GM19351 (cell line): ENCODE data around the gene SRD5A3.

Source experiments
- ATAC-seq: cut with Tn5 transposase; IDR thresholded peaks from one replicate; pipeline ENCODE4 v1.9.1; 2021; ENCODE audit warnings: mild to moderate bottlenecking, moderate library complexity; ENCODE audit not compliant: unreplicated experiment

Gene SRD5A3

GRCh38 chr4:55345980-55346850 lies at the start of gene SRD5A3:
Gene SRD5A3, plus strand, starts transcription at chr4:55346242. Its CDS starts 95 bp downstream, at chr4:55346337.
- peak; percentile 90 for ATAC-seq

- no peak for ATAC-seq
Observed at GRCh38 chr4:55297346-55297745, 48.7 kb upstream of the SRD5A3 start.

- ATAC-seq = no peak
Observed at GRCh38 chr4:55303760-55304165, 42.3 kb upstream of the SRD5A3 start.

GRCh38 chr4:55304303-55304702 lies 41.7 kb upstream of the SRD5A3 start:
- no peak for ATAC-seq

- ATAC-seq = no peak
Observed at GRCh38 chr4:55308071-55308470, 38.0 kb upstream of the SRD5A3 start.

- no peak for ATAC-seq
Observed at GRCh38 chr4:55311792-55312488, 34.1 kb upstream of the SRD5A3 start.

GRCh38 chr4:55312489-55313101 lies 33.4 kb upstream of the SRD5A3 start:
- peak; percentile 90 for ATAC-seq

- no peak for ATAC-seq
Observed at GRCh38 chr4:55314141-55314820, 31.8 kb upstream of the SRD5A3 start.

- no peak for ATAC-seq
Observed at GRCh38 chr4:55318175-55319129, 27.6 kb upstream of the SRD5A3 start.

- peak; percentile 62 for ATAC-seq
Observed at GRCh38 chr4:55321707-55322264, 24.3 kb upstream of the SRD5A3 start.

GRCh38 chr4:55323375-55323774 lies 22.7 kb upstream of the SRD5A3 start:
- ATAC-seq = no peak

- no peak for ATAC-seq
Observed at GRCh38 chr4:55326629-55327028, 19.4 kb upstream of the SRD5A3 start.

- ATAC-seq = no peak
Observed at GRCh38 chr4:55329012-55329411, 17.0 kb upstream of the SRD5A3 start.

- ATAC-seq = no peak
Observed at GRCh38 chr4:55330241-55330640, 15.8 kb upstream of the SRD5A3 start.

- ATAC-seq = no peak
Observed at GRCh38 chr4:55336138-55337034, 9.7 kb upstream of the SRD5A3 start.

- no peak for ATAC-seq
Observed at GRCh38 chr4:55337944-55338343, 8.1 kb upstream of the SRD5A3 start.

GRCh38 chr4:55338486-55338885 lies 7.6 kb upstream of the SRD5A3 start:
- no peak for ATAC-seq

- no peak for ATAC-seq
Observed at GRCh38 chr4:55340266-55340665, 5.8 kb upstream of the SRD5A3 start.

GRCh38 chr4:55343887-55344286 lies 2.2 kb upstream of the SRD5A3 start:
- ATAC-seq = no peak
